ENCODE data around the gene CD300LG. TPM values are rescaled to one million over a fixed set of nuclear protein-coding genes. Genes with fewer than 3 reads are reported as not detected.

CD300LG gene
- total and polyA plus RNA-seq, 2 donors (not counting 1 experiment from before 2014, with no cell fraction given): not detected

GRCh38 chr17:43900858-43901754 is 54.1 kb downstream of the CD300LG start:
- H3K36me3 ChIP-seq (ENCODE audit: control insufficient read depth, insufficient read depth, low read length): no peaks in the 10 kb centered on the region
- no peak overlapping the region for H3K27ac ChIP-seq (ENCODE audit: insufficient read depth, low read length)
- no peaks in the 10 kb centered on the region for H3K79me2 ChIP-seq (ENCODE audit: control insufficient read depth, insufficient read depth, low read length)
- H3K27me3 ChIP-seq (ENCODE audit: control insufficient read depth, insufficient read depth, low read length): peaks cover 2% of the 10 kb centered on the region
- no peak for TF ChIP-seq EZH2 (IDR thresholded peaks at IDR 0.05; ENCODE audit: low read length, missing control alignments)
- no peak for TF ChIP-seq CTCF (conservative IDR thresholded peaks at IDR 0.05 in 1 of 2, IDR thresholded peaks at IDR 0.05 in 1 of 2; ENCODE audit: low read depth in 1 of 2, low read length in 2 of 2)
- no peak overlapping the region for H3K9ac ChIP-seq (ENCODE audit: insufficient read depth, low read length)
- H3K4me2 ChIP-seq (ENCODE audit: extremely low read depth, insufficient read depth, low read length): peak overlapping the region; percentile 87
- H3K4me3 ChIP-seq (replicated peaks in 1 of 4; ENCODE audit: control extremely low read depth in 1 of 4, insufficient read depth in 1 of 4, low read depth in 3 of 4, low read length in 4 of 4): peak overlapping the region; percentile 31 to 54 (median 44)
- H4K20me1 ChIP-seq (ENCODE audit: control insufficient read depth, extremely low read depth, insufficient read depth, low read length): no peaks in the 10 kb centered on the region
- no peaks in the 10 kb centered on the region for H3K9me3 ChIP-seq (ENCODE audit: control insufficient read depth, insufficient read depth, low read depth, low read length)
- DNase-seq (ENCODE audit: low read depth in 2 of 2): no peak
- H3K4me1 ChIP-seq (ENCODE audit: control insufficient read depth, extremely low read depth, insufficient read depth, low read length): peaks cover 5% of the 10 kb centered on the region
- peak overlapping the region; percentile 67 for H2AFZ ChIP-seq (ENCODE audit: low read length)

- DNase-seq (ENCODE audit: low read depth in 2 of 2): no peak
- no peaks in the 10 kb centered on the region for H3K9me3 ChIP-seq (ENCODE audit: control insufficient read depth, insufficient read depth, low read depth, low read length)
- no peak overlapping the region for H3K9ac ChIP-seq (ENCODE audit: insufficient read depth, low read length)
- no peak overlapping the region for H3K4me3 ChIP-seq (replicated peaks in 1 of 4; ENCODE audit: control extremely low read depth in 1 of 4, insufficient read depth in 1 of 4, low read depth in 3 of 4, low read length in 4 of 4)
- H3K27ac ChIP-seq (ENCODE audit: insufficient read depth, low read length): no peak overlapping the region
- no peak for TF ChIP-seq CTCF (conservative IDR thresholded peaks at IDR 0.05 in 1 of 2, IDR thresholded peaks at IDR 0.05 in 1 of 2; ENCODE audit: low read depth in 1 of 2, low read length in 2 of 2)
- TF ChIP-seq EZH2 (IDR thresholded peaks at IDR 0.05; ENCODE audit: low read length, missing control alignments): no peak
- H3K4me2 ChIP-seq (ENCODE audit: extremely low read depth, insufficient read depth, low read length): no peak overlapping the region
- H3K36me3 ChIP-seq (ENCODE audit: control insufficient read depth, insufficient read depth, low read length): no peaks in the 10 kb centered on the region
- no peak overlapping the region for H2AFZ ChIP-seq (ENCODE audit: low read length)
- no peaks in the 10 kb centered on the region for H4K20me1 ChIP-seq (ENCODE audit: control insufficient read depth, extremely low read depth, insufficient read depth, low read length)
- no peaks in the 10 kb centered on the region for H3K79me2 ChIP-seq (ENCODE audit: control insufficient read depth, insufficient read depth, low read length)
- H3K4me1 ChIP-seq (ENCODE audit: control insufficient read depth, extremely low read depth, insufficient read depth, low read length): peaks cover 9% of the 10 kb centered on the region
- H3K27me3 ChIP-seq (ENCODE audit: control insufficient read depth, insufficient read depth, low read length): peaks cover 2% of the 10 kb centered on the region
Observed at GRCh38 chr17:43901861-43902589, 55.0 kb downstream of the CD300LG start.

GRCh38 chr17:43905400-43905984 is 58.5 kb downstream of the CD300LG start:
- Histone ChIP-seq H3K9me3 (ENCODE audit: control insufficient read depth, insufficient read depth, low read depth, low read length) (no peaks in the 10 kb centered on the region), H3K9ac (ENCODE audit: insufficient read depth, low read length) (no peak overlapping the region), H4K20me1 (ENCODE audit: control insufficient read depth, extremely low read depth, insufficient read depth, low read length) (no peaks in the 10 kb centered on the region), H2AFZ (ENCODE audit: low read length) (no peak overlapping the region), H3K27ac (ENCODE audit: insufficient read depth, low read length) (no peak overlapping the region), H3K36me3 (ENCODE audit: control insufficient read depth, insufficient read depth, low read length) (no peaks in the 10 kb centered on the region), H3K4me2 (ENCODE audit: extremely low read depth, insufficient read depth, low read length) (no peak overlapping the region), H3K27me3 (ENCODE audit: control insufficient read depth, insufficient read depth, low read length) (peaks cover 4% of the 10 kb centered on the region), H3K4me3 (replicated peaks in 1 of 4; ENCODE audit: control extremely low read depth in 1 of 4, insufficient read depth in 1 of 4, low read depth in 3 of 4, low read length in 4 of 4) (peak overlapping the region in 1 of 4 experiments; percentile 78), H3K79me2 (ENCODE audit: control insufficient read depth, insufficient read depth, low read length) (no peaks in the 10 kb centered on the region), H3K4me1 (ENCODE audit: control insufficient read depth, extremely low read depth, insufficient read depth, low read length) (peaks cover 9% of the 10 kb centered on the region)
- TF ChIP-seq EZH2 (IDR thresholded peaks at IDR 0.05; ENCODE audit: low read length, missing control alignments) (no peak), CTCF (conservative IDR thresholded peaks at IDR 0.05 in 1 of 2, IDR thresholded peaks at IDR 0.05 in 1 of 2; ENCODE audit: low read depth in 1 of 2, low read length in 2 of 2) (no peak)
- DNase-seq (ENCODE audit: low read depth in 2 of 2): no peak

Measured in fibroblast of lung (primary cell).